OCI-LY3 (cell line): ENCODE measurements around the gene NOC3L.

Source experiments
- CTCF ChIP-seq: fragments of 200-600, 300-600 bp; sonication (generic); IDR thresholded peaks from 2 replicates; pipeline ENCODE4 v1.5.1; 2014; ENCODE audit warnings: antibody characterized with exemption, low read length, low read depth
- EZH2phosphoT487 ChIP-seq: fragments of 200-600 bp; shearing (Covaris generic); IDR thresholded peaks from 2 replicates; pipeline ENCODE4 v1.6.1; 2018; ENCODE audit warnings: antibody characterized with exemption, mixed run types, low read depth

GRCh38 chr10:94288361-94289101 is 74.2 kb downstream of the NOC3L start:
- TF ChIP-seq CTCF = no peak
- TF ChIP-seq EZH2phosphoT487 = no peak
